ENCODE measurements around the gene RAPSN. TPM values are rescaled to one million over a fixed set of nuclear protein-coding genes. Genes with fewer than 3 reads are reported as not detected.

RAPSN gene
- total RNA-seq, 2 experiments from 2014 or later, result 0.19 TPM; not detected in 1

- Mint-ChIP-seq H3K4me3 (no peak overlapping the region), H3K9me3 (no peaks in the 10 kb centered on the region), H3K27ac (no peak overlapping the region), H3K36me3 (no peaks in the 10 kb centered on the region), H3K4me1 (peaks cover 7% of the 10 kb centered on the region), H3K27me3 (no peaks in the 10 kb centered on the region)
- no peak for DNase-seq
These were observed 17.4 kb downstream of the RAPSN start for GRCh38 chr11:47431356-47432083.

GRCh38 chr11:47430524-47430923 lies 18.4 kb downstream of the RAPSN start:
- no peak for DNase-seq
- Mint-ChIP-seq H3K27me3 (peaks cover 4% of the 10 kb centered on the region), H3K4me3 (no peak overlapping the region), H3K4me1 (peaks cover 10% of the 10 kb centered on the region), H3K9me3 (no peaks in the 10 kb centered on the region), H3K36me3 (peaks cover 6% of the 10 kb centered on the region), H3K27ac (no peak overlapping the region)

GRCh38 chr11:47426062-47426956 lies 22.6 kb downstream of the RAPSN start, which contains the start of gene PSMC3:
PSMC3 (minus strand) TSS chr11:47426439; CDS start chr11:47426279, 160 bp downstream.
- H3K36me3 Mint-ChIP-seq, result peaks cover 25% of the 10 kb centered on the region
- H3K27me3 Mint-ChIP-seq, result peaks cover 4% of the 10 kb centered on the region
- H3K27ac Mint-ChIP-seq, result peak within 1 kb of the TSS; percentile 98
- DNase-seq, result peak; percentile 99
- peaks cover 27% of the 10 kb centered on the region for H3K4me1 Mint-ChIP-seq
- H3K4me3 Mint-ChIP-seq, result peak within 1 kb of the TSS; percentile 100
- H3K9me3 Mint-ChIP-seq, result no peaks in the 10 kb centered on the region

- Mint-ChIP-seq H3K4me3 (peak overlapping the region; percentile 100), H3K27ac (peak overlapping the region; percentile 98), H3K27me3 (peaks cover 4% of the 10 kb centered on the region), H3K4me1 (peaks cover 26% of the 10 kb centered on the region), H3K36me3 (peaks cover 27% of the 10 kb centered on the region), H3K9me3 (no peaks in the 10 kb centered on the region)
- DNase-seq, result no peak
These were observed 23.3 kb downstream of the RAPSN start for GRCh38 chr11:47425611-47426010.

- DNase-seq, result no peak
- Mint-ChIP-seq H3K4me3 (no peak overlapping the region), H3K9me3 (no peaks in the 10 kb centered on the region), H3K27me3 (no peaks in the 10 kb centered on the region), H3K4me1 (no peaks in the 10 kb centered on the region), H3K36me3 (peaks cover 20% of the 10 kb centered on the region), H3K27ac (peak overlapping the region; percentile 36)
These were observed 30.3 kb downstream of the RAPSN start for GRCh38 chr11:47418454-47419259.

- no peak overlapping the region for H3K27ac Mint-ChIP-seq
- peaks cover 20% of the 10 kb centered on the region for H3K36me3 Mint-ChIP-seq
- no peak overlapping the region for H3K4me3 Mint-ChIP-seq
- DNase-seq, result no peak
- no peaks in the 10 kb centered on the region for H3K4me1 Mint-ChIP-seq
- H3K9me3 Mint-ChIP-seq, result no peaks in the 10 kb centered on the region
- no peaks in the 10 kb centered on the region for H3K27me3 Mint-ChIP-seq
These were observed 31.2 kb downstream of the RAPSN start for GRCh38 chr11:47417712-47418111.

GRCh38 chr11:47415949-47416472 lies 32.9 kb downstream of the RAPSN start:
- H3K27me3 Mint-ChIP-seq, result no peaks in the 10 kb centered on the region
- peaks cover 16% of the 10 kb centered on the region for H3K36me3 Mint-ChIP-seq
- H3K27ac Mint-ChIP-seq, result no peak overlapping the region
- no peak for DNase-seq
- H3K4me3 Mint-ChIP-seq, result no peak overlapping the region
- no peaks in the 10 kb centered on the region for H3K9me3 Mint-ChIP-seq
- no peaks in the 10 kb centered on the region for H3K4me1 Mint-ChIP-seq

GRCh38 chr11:47415091-47415854 lies 33.7 kb downstream of the RAPSN start:
- H3K9me3 Mint-ChIP-seq, result no peaks in the 10 kb centered on the region
- no peak for DNase-seq
- H3K4me1 Mint-ChIP-seq, result peaks cover under 1% of the 10 kb centered on the region
- H3K4me3 Mint-ChIP-seq, result no peak overlapping the region
- H3K27ac Mint-ChIP-seq, result peak overlapping the region; percentile 38
- H3K36me3 Mint-ChIP-seq, result peaks cover 16% of the 10 kb centered on the region
- no peaks in the 10 kb centered on the region for H3K27me3 Mint-ChIP-seq

GRCh38 chr11:47414685-47415070 lies 34.3 kb downstream of the RAPSN start:
- Mint-ChIP-seq H3K27me3 (no peaks in the 10 kb centered on the region), H3K4me1 (peaks cover 3% of the 10 kb centered on the region), H3K9me3 (no peaks in the 10 kb centered on the region), H3K27ac (no peak overlapping the region), H3K36me3 (peaks cover 11% of the 10 kb centered on the region), H3K4me3 (no peak overlapping the region)
- no peak for DNase-seq

GRCh38 chr11:47413908-47414684 lies 34.8 kb downstream of the RAPSN start:
- no peak for DNase-seq
- Mint-ChIP-seq H3K4me1 (peaks cover 8% of the 10 kb centered on the region), H3K9me3 (no peaks in the 10 kb centered on the region), H3K4me3 (no peak overlapping the region), H3K27ac (peak overlapping the region; percentile 22), H3K27me3 (no peaks in the 10 kb centered on the region), H3K36me3 (peaks cover 7% of the 10 kb centered on the region)

- Mint-ChIP-seq H3K27ac (no peak overlapping the region), H3K27me3 (no peaks in the 10 kb centered on the region), H3K9me3 (no peaks in the 10 kb centered on the region), H3K4me1 (peaks cover 11% of the 10 kb centered on the region), H3K4me3 (no peak overlapping the region), H3K36me3 (peaks cover 3% of the 10 kb centered on the region)
- no peak for DNase-seq
These were observed 35.6 kb downstream of the RAPSN start for GRCh38 chr11:47413351-47413750.

- Mint-ChIP-seq H3K4me1 (peaks cover 18% of the 10 kb centered on the region), H3K27me3 (no peaks in the 10 kb centered on the region), H3K36me3 (no peaks in the 10 kb centered on the region), H3K27ac (no peak overlapping the region), H3K9me3 (no peaks in the 10 kb centered on the region), H3K4me3 (no peak overlapping the region)
- peak; percentile 60 for DNase-seq
These were observed 36.8 kb downstream of the RAPSN start for GRCh38 chr11:47411884-47412746.
